SIG-M5 treated with dmso at 0.1 percent for 504 hours (cell line): ENCODE measurements around the gene XRCC5.
"Not testable (repeated sequence)": the region's sequence is repeated elsewhere in the genome, so short reads cannot be mapped to it uniquely, and the experiment has no call there.

ENCODE experiments used
- DNase-seq: peaks from one replicate; lab custom pipeline; 2025; ENCODE audit not compliant: unreplicated experiment; lab: John Stamatoyannopoulos, UW

The XRCC5 gene

DNA sequence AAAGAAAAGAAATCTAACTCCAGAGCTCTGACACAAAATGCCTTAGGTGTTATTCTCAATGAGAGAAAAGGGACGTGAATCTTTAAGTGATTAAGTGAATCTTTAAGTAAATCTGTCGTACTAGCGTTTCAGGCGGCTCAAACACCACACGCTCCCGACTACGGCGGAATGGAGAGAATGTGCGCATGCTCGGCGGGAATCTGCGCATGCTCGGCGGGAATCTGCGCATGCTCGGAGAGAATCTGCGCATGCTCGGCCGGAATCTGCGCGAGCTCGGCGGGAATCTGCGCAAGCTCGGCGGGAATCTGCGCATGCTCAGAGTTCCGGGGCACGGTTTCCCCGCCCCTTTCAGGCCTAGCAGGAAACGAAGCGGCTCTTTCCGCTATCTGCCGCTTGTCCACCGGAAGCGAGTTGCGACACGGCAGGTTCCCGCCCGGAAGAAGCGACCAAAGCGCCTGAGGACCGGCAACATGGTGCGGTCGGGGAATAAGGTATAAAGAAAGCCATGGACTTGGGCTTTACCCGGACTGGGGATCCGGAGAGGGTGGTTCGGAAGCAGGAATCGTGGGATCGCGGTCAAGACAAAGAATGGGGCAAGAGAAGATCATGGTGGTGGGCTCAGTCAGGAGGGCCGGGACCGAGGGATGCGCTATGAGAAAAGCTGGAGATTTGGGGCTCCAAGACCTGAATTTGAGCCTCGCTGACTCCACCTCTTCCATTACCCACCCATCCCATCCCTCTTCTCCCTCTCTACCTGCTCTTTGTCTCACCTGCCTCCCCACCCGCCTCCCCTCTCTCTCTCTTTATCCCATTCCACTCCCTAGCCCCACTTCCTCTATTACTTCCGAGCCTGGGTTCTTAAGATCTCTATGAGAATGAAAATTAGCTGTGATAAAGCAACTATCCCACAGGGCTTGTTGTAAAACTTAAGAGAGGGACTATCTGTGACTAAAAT, at the start of gene XRCC5:
Gene XRCC5 (plus strand): TSS at position 382 of the 955 bp plus-strand sequence. CDS start 89 bp downstream, at position 471.
- peak; percentile 100 for DNase-seq

DNA sequence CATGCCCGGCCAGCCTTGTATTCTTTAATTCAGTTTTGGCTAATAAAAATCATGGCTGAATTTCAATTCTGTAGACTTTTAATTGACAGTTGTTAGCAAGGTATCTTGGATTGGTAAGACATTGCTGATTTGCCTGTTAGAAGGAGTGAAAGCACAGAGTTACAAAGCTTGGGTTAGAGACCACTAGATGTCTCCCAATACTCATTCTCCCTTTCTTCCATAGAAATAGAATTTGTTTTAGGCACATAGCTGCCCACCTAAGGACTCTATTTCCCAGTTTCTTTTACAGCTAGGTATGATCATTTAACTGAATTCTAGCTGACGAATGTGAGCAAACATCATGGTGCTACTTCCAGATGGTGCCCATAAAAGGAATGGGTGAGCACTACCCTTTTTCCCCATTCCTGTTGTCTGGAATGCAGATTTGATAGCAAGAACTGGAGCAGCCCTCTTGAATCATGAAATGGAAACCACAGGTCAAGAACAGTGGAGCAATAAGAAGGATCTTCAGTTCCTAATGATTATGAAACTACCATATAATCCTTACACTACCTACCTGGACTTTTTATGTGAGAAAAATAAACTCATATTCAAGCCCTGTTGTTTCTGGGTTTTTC, 45.0 kb upstream of the XRCC5 start:
- DNase-seq, result no peak

DNA sequence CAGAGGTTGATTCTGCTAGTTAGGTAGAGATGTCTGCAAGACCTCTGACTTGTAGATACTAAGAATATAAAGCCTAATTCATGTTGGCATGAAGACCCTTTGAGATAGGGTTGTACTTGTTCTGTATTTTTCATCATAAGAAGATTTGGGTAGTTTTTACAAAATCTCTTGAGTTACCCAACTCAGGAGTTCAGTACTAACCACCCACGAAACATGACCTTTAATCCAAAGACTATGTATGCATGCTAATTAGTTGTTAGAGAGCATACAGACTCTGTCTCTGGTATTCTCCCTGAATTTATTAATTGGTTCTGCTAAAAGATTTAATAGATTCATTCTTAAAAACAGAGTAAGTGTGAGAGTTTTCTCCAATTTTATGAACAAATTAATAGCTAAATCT, 44.5 kb upstream of the XRCC5 start:
- DNase-seq, result no peak

DNA sequence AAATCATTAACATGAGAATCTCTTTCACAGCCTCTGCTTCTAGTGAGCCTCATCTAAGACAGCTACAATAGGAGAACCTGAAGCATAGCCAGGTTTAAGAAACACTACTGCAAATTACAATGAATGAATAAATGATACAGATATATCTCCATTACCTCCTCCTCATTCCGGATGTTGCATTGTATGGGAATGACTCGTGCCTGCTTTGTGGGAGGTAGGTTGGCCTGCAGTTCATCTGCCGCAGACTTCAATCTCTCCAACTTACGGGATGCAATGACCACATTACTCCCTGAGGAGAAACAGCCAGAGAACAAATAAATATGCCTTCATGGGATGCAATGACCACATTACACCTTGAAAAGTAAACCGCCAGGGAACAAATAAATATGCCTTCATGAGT, 42.9 kb upstream of the XRCC5 start:
- DNase-seq, result no peak

DNA sequence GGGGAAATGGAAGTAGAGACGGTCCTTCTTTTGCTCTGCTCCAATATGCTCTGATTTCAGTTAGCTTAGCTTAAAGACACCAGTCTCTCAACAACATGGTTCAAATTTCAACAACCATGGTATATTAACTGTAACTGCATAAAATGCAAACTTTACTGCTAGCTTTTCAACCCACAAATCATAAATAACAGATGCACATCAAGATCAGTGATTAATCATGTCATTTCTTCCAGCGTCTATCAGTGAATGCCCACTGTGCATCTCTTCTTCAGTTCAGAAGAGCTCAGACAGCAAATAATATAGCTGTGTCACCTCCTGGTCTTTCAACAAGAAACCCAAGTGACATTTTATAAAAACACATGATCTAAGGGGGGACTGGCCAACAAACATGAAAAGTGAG, 40.1 kb upstream of the XRCC5 start:
- DNase-seq, result no peak

DNA sequence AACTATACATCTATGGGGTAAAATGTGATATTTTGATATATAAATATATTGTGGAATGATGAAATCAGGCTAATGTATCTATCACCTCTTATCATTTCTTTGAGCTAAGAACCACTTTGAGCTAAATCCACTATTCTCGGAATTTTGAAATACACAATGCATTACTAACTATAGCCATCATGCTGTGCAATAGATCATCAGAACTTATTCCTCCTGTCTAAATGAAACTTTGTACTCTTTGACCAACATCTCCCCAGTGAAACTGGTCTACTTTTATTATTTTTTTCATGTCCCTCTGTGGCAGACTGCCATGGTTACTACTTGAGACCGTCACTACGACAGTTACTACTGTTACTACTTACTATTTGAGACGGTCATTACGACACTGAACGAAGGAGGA, 39.0 kb upstream of the XRCC5 start:
- no peak for DNase-seq

DNA sequence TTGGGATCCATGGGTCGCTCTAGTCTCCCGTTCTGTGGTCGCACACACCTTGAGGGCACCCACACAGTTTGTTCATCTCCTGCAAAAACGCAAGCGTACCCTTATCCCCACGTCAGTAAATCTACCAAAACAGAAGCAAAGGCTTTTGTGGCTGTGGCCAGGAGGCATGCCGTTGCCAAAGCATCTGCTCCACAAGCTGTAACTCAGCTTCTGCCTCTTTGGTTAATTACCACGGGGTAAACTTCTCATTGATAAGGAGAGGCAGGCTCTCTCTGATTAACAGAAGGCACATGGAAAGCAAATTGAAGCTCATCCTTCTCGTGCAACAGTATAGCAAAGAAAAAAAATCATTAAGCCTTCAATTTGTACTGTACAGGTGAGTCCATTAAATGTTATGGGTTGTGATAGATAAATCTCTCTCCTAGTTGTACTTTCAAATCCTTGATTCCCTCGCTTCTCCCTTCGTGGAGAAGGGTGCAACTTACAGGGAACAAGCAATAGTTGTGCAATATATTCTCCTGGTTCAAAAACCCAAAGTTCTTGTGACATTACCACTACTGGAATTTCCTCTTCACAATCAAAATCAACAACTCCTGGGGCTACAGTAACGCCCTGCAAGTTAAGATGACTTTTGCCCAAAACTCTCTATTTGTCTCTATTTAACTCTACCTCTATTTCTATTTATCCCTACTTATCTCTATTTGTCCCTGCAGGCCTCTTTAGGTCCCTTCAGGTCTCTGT, 37.9 kb upstream of the XRCC5 start:
- no peak for DNase-seq

DNA sequence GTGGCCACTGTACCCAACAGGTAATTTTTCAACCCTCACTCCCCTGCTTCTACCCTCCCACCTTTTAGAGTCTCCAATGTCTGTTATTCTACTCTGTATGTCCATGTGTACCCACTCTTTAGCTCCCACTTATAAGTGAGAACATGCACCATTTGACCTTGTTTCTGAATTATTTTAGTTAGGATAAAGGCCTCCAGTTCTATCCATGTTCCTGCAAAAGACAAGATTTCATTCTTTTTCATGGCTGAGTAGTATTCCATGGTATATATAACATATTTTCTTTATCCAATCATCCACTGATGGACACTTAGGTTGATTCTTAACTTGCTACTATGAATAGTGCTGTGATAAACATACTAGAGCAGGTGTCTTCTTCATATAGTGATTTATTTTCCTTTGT, 36.7 kb upstream of the XRCC5 start:
- DNase-seq, result no peak

DNA sequence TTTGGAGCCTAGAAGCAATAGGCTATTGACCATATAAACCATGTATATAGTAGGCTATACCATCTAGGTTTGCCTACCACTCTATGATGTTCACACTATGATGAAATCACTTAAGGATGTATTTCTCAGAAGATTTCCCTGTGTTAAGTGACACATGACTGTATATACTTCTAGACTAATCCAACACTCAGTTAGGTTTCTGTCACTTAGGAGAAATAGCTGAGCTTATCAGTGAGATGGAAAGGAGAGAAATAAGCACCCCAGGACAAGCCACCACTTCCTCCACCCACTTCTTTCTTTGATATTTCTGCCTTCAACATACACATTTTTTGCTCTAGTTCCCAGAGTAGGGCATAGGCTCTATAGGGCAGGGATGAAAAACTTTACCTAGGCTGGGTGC, 35.4 kb upstream of the XRCC5 start:
- no peak for DNase-seq

DNA sequence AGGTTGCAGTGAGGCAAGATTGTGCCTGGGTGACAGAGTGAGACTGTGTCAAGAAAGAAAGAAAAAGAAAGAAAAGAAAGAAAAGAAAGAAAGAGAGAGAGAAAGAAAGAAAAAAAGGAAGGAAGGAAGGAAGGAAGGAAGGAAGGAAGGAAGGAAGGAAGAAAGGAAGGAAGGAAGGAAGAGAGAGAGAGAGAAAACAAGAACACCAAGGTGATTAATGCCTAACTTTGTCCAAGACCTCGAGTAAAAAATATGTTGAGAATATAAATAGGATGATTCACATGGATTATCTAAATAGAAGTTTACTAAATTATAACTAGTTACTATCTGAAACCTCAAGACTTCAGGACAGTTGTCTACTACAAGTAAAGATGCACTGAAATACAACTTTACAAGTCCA, 34.8 kb upstream of the XRCC5 start:
- no peak for DNase-seq

DNA sequence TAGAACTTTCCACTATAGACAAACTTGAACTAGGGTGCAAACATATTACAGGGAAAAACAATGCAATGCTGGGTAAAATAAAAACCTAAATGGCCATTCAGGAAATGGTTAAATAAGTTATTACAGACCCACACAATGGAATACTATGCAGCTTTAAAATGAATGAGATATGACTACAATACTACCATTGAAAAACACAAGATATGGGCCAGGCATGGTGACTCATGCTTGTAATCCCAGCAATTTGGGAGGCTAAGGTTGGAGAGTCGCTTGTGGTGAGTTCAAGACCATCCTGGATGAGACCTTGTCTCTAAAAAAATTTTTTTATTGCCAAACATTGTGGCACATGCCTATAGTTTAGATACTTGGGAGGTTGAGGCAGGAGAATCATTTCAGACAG, 34.4 kb upstream of the XRCC5 start:
- no peak for DNase-seq

DNA sequence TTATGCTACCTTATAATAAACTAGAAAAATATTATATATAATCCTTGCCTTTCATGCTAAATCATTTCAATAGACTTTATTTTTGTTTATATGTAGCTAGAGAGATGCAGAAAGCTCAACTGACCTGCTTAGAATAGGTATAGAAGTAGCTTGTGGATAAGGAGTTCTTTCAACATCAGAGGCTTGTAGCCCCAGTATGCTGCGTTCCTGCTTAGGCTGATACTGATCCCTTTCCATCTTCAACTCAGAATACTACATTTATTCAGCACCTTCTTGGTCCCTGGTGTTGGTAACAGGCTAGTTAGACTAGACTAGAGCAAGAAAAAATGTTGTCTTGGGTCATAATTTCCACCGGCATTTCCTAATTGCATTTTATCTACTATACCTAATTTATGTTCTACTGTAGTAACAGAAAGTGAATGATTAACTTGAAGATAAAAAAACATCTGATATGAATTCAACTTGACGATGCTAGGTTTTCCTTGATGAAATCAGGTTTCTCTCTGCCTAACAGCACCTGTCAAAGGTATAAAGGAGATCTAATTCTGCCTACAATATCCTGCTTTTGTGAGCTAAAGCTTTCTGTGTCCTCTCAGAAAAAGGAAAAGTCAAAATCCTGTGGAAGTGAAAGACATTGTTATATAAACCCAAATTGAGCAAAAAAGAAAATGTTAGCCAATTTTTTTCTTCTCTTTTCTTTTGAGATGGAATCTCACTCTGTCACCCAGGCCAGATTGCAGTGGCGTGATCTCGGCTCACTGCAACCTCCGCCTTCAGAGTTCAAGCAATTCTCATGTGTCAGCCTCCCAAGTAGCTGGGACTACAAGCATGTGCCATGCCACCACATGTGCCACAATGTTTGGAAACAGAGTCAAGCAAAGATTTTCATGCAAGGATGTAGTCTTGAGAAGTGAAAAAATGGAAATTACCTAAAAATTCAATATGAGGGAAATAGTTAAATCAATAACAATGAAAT, 33.4 kb upstream of the XRCC5 start:
- no peak for DNase-seq

DNA sequence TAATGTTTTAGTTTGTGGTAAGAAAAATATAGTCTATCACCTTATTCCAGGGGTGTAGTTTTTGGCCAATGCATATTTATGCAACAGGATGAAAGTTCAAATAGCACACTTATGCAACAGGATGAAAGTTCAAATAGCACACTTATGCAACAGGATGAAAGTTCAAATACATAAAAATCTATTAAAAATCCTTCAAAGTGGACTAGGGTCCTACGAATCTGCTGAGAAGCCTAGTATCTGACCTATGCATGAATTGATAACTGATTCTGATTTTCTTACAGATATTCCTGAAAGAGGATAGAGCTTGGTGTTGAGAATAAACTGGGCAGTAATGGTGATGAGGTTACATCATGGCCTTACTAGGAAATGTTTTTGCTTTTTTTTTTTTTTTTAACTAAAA, 30.4 kb upstream of the XRCC5 start:
- peak; percentile 36 for DNase-seq

DNA sequence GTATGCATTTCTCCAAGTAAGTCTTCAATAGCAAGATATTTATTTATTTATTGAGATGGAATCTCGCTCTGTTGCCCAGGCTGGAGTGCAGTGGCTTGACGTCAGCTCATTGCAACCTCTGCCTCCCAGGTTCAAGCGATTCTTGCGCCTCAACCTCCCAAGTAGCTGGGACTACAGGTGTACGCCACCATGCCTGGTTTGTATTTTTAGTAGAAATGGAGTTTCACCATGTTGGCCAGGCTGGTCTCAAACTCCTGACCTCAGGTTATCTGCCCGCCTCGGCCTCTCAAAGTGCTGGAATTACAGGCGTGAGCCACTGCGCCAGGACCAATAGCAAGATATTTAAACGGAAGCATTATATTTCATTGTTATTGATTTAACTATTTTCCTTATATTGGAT, 29.1 kb upstream of the XRCC5 start:
- not testable (repeated sequence) for DNase-seq

DNA sequence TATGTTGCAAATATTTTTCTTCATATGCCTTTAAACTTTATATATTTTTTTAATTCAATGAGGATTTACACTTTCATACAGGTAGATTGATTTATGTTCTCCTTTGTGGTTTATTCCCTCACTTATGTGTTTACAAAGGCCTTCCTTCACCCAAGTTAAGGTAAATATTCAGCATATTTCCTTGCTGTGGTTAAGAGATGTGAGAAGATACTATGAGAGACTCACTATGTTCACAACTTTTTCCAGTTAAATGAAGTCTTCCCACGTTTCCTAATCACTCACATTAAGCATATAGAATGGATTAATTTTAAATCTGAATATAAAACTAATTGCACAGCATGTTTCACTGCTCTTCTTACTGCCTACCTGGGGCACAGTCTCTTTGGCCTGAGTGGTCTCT, 28.1 kb upstream of the XRCC5 start:
- DNase-seq, result no peak

DNA sequence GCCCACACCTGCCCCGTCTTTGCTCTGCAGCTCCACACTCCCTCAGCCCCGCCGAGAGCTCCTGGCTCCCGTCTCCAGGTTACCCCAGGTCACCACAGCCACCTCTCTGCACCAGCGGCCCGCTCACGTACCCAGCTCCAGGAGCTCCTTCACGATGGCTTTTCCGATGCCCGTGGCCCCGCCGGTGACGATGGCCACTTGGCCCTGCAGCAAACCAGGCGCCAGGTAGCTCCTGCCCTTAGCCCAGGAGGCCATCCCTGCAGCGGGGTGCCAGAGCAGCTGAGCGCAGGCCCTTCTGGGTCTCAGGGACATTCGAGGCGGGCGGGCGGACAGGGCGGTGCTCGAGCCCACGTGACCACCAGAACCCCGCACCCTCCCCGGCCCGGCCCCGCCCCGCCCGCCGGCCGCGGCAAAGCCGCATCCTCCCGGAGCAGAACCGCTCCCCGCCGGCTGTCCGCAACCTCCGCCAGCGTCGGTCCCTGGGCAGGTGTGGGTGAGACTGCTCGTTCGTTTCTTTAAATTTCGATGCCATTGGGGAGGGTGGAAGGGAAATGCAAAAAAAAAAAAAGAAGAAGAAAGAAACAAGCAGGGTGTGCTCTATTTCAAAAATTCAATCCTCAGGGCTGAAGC, 27.5 kb upstream of the XRCC5 start, which contains the start of the genes PECR and TMEM169:
Gene PECR (minus strand): TSS at position 323 of the 630 bp plus-strand sequence. CDS start 68 bp downstream, at position 255.
Gene TMEM169 (plus strand): TSS at position 433 of the 630 bp plus-strand sequence. CDS start 14,045 bp downstream, outside the sequence.
- DNase-seq, result peak; percentile 62

DNA sequence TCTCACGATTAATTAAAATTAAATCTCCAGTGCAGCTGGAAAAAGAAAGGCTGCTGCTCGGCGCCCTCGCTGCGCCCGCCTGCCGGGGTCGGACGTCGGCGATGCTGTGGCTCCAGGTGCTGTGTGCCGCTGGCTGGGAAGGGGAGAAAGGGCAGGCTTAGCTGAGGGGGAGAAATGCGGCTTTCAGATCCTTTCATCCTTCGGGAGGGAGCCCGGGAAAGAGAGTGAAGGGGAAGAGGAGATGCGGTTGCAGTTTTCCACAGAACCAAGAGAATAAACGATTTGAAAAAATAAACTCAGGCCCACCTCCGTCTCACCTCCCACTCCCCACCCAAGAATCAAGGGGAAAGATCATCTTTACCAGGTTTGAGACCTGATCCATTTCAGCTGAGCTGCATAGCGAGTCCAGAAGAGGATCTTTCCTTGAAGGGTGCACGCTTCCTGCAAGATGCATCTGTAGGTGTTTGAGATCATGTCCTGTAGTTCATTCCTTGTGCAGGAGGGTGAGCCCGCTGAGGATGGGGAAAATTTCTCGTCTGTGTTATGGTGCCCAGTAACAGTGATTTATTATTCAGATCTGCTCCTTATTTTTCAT, 26.9 kb upstream of the XRCC5 start:
- no peak for DNase-seq

DNA sequence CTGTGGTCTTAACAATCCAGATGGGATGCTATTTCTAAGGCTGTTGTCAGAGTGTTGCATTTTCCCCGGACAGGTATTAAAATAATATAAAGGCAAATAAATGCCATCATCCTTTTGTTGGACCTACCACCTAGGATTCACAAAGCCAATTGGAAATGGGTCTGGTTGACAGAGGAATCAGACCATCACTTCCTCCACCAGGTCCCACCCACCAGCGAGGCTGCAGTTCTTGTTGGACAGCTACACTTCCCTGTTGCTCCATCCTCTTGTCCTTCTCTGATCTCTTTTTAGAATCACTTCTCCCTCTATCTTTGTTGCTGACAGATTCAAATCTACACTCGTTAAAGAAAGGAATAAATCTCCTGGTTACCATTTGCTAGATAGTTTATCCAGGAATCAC, 26.3 kb upstream of the XRCC5 start:
- peak; percentile 83 for DNase-seq

DNA sequence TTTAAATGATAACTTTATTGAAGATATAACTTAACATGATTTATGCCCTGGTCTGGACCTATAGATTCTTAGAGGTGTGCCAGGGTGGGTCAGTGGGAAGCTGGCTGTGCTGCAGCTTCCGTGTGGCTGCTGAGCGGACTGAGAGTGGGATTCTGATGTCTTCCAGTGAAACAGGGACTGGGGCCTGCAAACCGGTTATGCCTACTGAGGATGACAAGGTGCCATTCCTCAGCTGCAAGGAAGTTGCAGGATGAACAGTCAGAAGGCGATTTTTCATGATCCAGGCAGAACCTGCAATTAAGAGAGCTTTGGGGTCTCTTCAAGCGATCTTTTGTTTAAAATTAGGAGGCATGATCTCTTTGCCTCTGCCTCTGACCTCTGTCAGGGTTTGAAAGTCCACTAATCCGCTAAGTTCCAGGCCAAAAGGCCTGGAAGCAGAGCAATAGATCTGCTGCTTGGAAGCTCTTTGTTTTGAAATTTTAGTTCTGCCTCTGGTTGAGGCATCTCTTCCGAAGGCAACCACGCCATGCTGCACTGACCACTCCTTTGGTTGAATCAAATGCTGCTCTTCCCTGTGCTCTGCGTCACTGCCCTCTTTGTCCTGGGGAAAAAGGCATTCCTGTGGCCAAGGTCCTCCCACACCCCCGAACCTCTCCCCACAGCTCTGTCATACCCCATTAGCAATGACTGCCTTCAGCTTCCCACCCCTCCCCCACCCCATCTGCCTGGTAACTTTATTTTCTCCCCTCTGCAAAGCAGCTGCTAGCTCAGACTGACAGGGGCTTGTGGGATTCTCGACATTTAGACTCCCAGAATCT, 25.5 kb upstream of the XRCC5 start:
- no peak for DNase-seq
